ENCODE data around the gene LAYN. TPM values are rescaled to one million over a fixed set of nuclear protein-coding genes. Genes with fewer than 3 reads are reported as not detected.

LAYN gene
- total and polyA plus RNA-seq, 2 experiments from 2014 or later, result 118 to 121 TPM

GRCh38 chr11:111562692-111563389, 22.3 kb downstream of the LAYN start:
- in situ Hi-C loops (cut with MboI), result no loop called here
- H3K27me3 ChIP-seq (replicated peaks; ENCODE audit: insufficient read depth), result no peaks in the 10 kb centered on the region
- no peak for TF ChIP-seq EZH2 (IDR thresholded peaks at IDR 0.05; ENCODE audit: insufficient read depth, poor library complexity, severe bottlenecking)
- TF ChIP-seq EZH2phosphoT487 (IDR thresholded peaks at IDR 0.05; ENCODE audit: insufficient read depth, low read depth), result no peak
- peak overlapping the region; percentile 71 for H3K9ac ChIP-seq
- H3K79me2 ChIP-seq (ENCODE audit: insufficient read depth), result no peaks in the 10 kb centered on the region
- DNase-seq, result no peak
- peaks cover 17% of the 10 kb centered on the region; the same call in 1 of the 2 replicates for H3K36me3 ChIP-seq (ENCODE audit: low read depth)
- no peaks in the 10 kb centered on the region for H3K9me2 ChIP-seq (ENCODE audit: insufficient read depth)
- H3K9me3 ChIP-seq (ENCODE audit: low read depth), result no peaks in the 10 kb centered on the region
- H2AFZ ChIP-seq, result no peak overlapping the region
- 88 to 89% methylated on average over 10 of the region's 10 CpGs for WGBS, 2 experiments (ENCODE audit: low coverage in 1 of 2, low lambda C conversion rate in 2 of 2, missing lambda C conversion rate in 2 of 2)
- H3K4me2 ChIP-seq (ENCODE audit: unreplicated experiment), result peak overlapping the region; percentile 75
- peaks cover 49% of the 10 kb centered on the region for H3F3A ChIP-seq (ENCODE audit: insufficient read depth)
- no peaks in the 10 kb centered on the region for H4K20me1 ChIP-seq (ENCODE audit: insufficient read depth)
- H3K27ac ChIP-seq, result peak overlapping the region; percentile 96
- H3K4me1 ChIP-seq (ENCODE audit: insufficient read depth), result peaks cover 53% of the 10 kb centered on the region
- H3K4me3 ChIP-seq, result no peak overlapping the region

DNA sequence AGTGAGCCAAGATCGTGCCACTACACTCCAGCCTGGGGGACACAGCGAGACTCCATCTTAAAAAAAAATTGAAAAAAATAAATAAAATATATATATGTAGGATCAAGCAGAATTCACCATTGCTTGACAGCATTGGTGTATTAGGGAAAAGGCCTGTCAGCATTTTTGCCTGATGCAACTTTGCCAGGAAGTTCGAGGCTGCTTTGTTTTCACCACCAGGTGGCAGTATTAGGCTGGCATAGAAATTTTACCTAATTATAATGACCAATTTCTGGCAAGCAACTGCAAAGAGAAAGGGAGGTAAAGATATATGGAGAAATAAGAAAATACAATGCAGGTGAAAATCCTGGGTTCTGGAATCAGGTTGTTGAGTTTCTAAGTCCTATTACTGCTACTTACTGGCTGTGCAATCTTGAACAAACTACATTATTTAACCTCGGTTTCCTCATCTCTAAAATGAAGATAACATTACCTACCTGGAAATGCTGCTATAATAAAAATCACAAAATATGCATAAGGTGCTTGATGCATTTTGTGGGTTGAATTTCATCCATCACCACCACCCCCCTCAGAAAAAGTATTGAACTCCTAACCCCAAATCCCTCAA, 24.7 kb downstream of the LAYN start:
- no peaks in the 10 kb centered on the region for H4K20me1 ChIP-seq (ENCODE audit: insufficient read depth)
- peaks cover 37% of the 10 kb centered on the region for H3F3A ChIP-seq (ENCODE audit: insufficient read depth)
- no peaks in the 10 kb centered on the region for H3K9me3 ChIP-seq (ENCODE audit: low read depth)
- H3K27ac ChIP-seq, result no peak overlapping the region
- 51 to 52% methylated on average over 4 of the region's 4 CpGs for WGBS, 2 experiments (ENCODE audit: low coverage in 1 of 2, low lambda C conversion rate in 2 of 2, missing lambda C conversion rate in 2 of 2)
- peaks cover 9% of the 10 kb centered on the region; the same call in 1 of the 2 replicates for H3K36me3 ChIP-seq (ENCODE audit: low read depth)
- H3K9me2 ChIP-seq (ENCODE audit: insufficient read depth), result no peaks in the 10 kb centered on the region
- in situ Hi-C loops (cut with MboI), result no loop called here
- H3K4me1 ChIP-seq (ENCODE audit: insufficient read depth), result peaks cover 34% of the 10 kb centered on the region
- no peak overlapping the region for H3K9ac ChIP-seq
- no peak overlapping the region for H3K4me2 ChIP-seq (ENCODE audit: unreplicated experiment)
- no peak overlapping the region for H3K4me3 ChIP-seq
- TF ChIP-seq EZH2phosphoT487 (IDR thresholded peaks at IDR 0.05; ENCODE audit: insufficient read depth, low read depth), result no peak
- no peak for TF ChIP-seq EZH2 (IDR thresholded peaks at IDR 0.05; ENCODE audit: insufficient read depth, poor library complexity, severe bottlenecking)
- no peaks in the 10 kb centered on the region for H3K27me3 ChIP-seq (replicated peaks; ENCODE audit: insufficient read depth)
- DNase-seq, result peak; percentile 83
- H3K79me2 ChIP-seq (ENCODE audit: insufficient read depth), result no peaks in the 10 kb centered on the region
- H2AFZ ChIP-seq, result 0 out of 2 replicates have a peak overlapping the region, but pooled peaks have one; percentile 37

GRCh38 chr11:111566324-111566723, 25.8 kb downstream of the LAYN start:
- H3K79me2 ChIP-seq (ENCODE audit: insufficient read depth), result no peaks in the 10 kb centered on the region
- H3K27me3 ChIP-seq (replicated peaks; ENCODE audit: insufficient read depth), result no peaks in the 10 kb centered on the region
- 90 to 91% methylated on average over 7 of the region's 7 CpGs for WGBS, 2 experiments (ENCODE audit: low coverage in 1 of 2, low lambda C conversion rate in 2 of 2, missing lambda C conversion rate in 2 of 2)
- peaks cover 26% of the 10 kb centered on the region for H3F3A ChIP-seq (ENCODE audit: insufficient read depth)
- no peaks in the 10 kb centered on the region for H3K36me3 ChIP-seq (ENCODE audit: low read depth)
- no peak for DNase-seq
- H3K4me3 ChIP-seq, result no peak overlapping the region
- no peaks in the 10 kb centered on the region for H3K9me2 ChIP-seq (ENCODE audit: insufficient read depth)
- no peak for TF ChIP-seq EZH2 (IDR thresholded peaks at IDR 0.05; ENCODE audit: insufficient read depth, poor library complexity, severe bottlenecking)
- no peak for TF ChIP-seq EZH2phosphoT487 (IDR thresholded peaks at IDR 0.05; ENCODE audit: insufficient read depth, low read depth)
- no peak overlapping the region for H3K9ac ChIP-seq
- peaks cover 31% of the 10 kb centered on the region for H3K4me1 ChIP-seq (ENCODE audit: insufficient read depth)
- no peaks in the 10 kb centered on the region for H4K20me1 ChIP-seq (ENCODE audit: insufficient read depth)
- in situ Hi-C loops (cut with MboI), result no loop called here
- no peaks in the 10 kb centered on the region for H3K9me3 ChIP-seq (ENCODE audit: low read depth)
- no peak overlapping the region for H3K27ac ChIP-seq
- H2AFZ ChIP-seq, result no peak overlapping the region
- H3K4me2 ChIP-seq (ENCODE audit: unreplicated experiment), result no peak overlapping the region

- Histone ChIP-seq H3K36me3 (ENCODE audit: low read depth) (no peaks in the 10 kb centered on the region), H3K9me3 (ENCODE audit: low read depth) (no peaks in the 10 kb centered on the region), H3K4me1 (ENCODE audit: insufficient read depth) (peaks cover 35% of the 10 kb centered on the region), H3K9ac (no peak overlapping the region), H2AFZ (no peak overlapping the region), H3K4me3 (no peak overlapping the region), H3K27me3 (replicated peaks; ENCODE audit: insufficient read depth) (no peaks in the 10 kb centered on the region), H3F3A (ENCODE audit: insufficient read depth) (no peaks in the 10 kb centered on the region; the same call in 1 of the 2 replicates), H3K4me2 (ENCODE audit: unreplicated experiment) (no peak overlapping the region), H3K9me2 (ENCODE audit: insufficient read depth) (no peaks in the 10 kb centered on the region), H4K20me1 (ENCODE audit: insufficient read depth) (no peaks in the 10 kb centered on the region), H3K27ac (no peak overlapping the region), H3K79me2 (ENCODE audit: insufficient read depth) (no peaks in the 10 kb centered on the region)
- in situ Hi-C loops (cut with MboI), result no loop called here
- TF ChIP-seq EZH2phosphoT487 (IDR thresholded peaks at IDR 0.05; ENCODE audit: insufficient read depth, low read depth) (no peak), EZH2 (IDR thresholded peaks at IDR 0.05; ENCODE audit: insufficient read depth, poor library complexity, severe bottlenecking) (no peak)
- DNase-seq, result no peak
- WGBS, 2 experiments (ENCODE audit: low coverage in 1 of 2, low lambda C conversion rate in 2 of 2, missing lambda C conversion rate in 2 of 2), result 59 to 60% methylated on average over 4 of the region's 4 CpGs
Measured at GRCh38 chr11:111569476-111569875, 29.0 kb downstream of the LAYN start.
